Measurements from ENCODE around the gene BTBD19. TPM values are rescaled to one million over a fixed set of nuclear protein-coding genes. Genes with fewer than 3 reads are reported as not detected.
A peak's percentile ranks its signal among the peaks of the same experiment; 100 is the strongest.

Gene BTBD19
- total and polyA plus RNA-seq, 9 of the 15 experiments (the other 6 are each of a cell fraction or from before 2014, with no cell fraction given) = 0.22 to 2.0 (median 0.95) TPM

- TF ChIP-seq, protein P1, sequence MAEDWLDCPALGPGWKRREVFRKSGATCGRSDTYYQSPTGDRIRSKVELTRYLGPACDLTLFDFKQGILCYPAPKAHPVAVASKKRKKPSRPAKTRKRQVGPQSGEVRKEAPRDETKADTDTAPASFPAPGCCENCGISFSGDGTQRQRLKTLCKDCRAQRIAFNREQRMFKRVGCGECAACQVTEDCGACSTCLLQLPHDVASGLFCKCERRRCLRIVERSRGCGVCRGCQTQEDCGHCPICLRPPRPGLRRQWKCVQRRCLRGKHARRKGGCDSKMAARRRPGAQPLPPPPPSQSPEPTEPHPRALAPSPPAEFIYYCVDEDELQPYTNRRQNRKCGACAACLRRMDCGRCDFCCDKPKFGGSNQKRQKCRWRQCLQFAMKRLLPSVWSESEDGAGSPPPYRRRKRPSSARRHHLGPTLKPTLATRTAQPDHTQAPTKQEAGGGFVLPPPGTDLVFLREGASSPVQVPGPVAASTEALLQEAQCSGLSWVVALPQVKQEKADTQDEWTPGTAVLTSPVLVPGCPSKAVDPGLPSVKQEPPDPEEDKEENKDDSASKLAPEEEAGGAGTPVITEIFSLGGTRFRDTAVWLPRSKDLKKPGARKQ (CRISPR knock-in tag; IDR thresholded peaks at IDR 0.05) = peak; percentile 86; the same call in 1 of the 2 replicates
- TF ChIP-seq NFIC (IDR thresholded peaks at IDR 0.05) (0 out of 2 replicates have a peak, but pooled peaks have one; percentile 18), ZNF57 (CRISPR knock-in tag; IDR thresholded peaks at IDR 0.05) (no peak), DPF2 (IDR thresholded peaks at IDR 0.05) (0 out of 2 replicates have a peak, but pooled peaks have one; percentile 33), ZNF354B (CRISPR knock-in tag; IDR thresholded peaks at IDR 0.05) (no peak), ZNF444 (CRISPR knock-in tag; IDR thresholded peaks at IDR 0.05) (no peak), ZNF778 (CRISPR knock-in tag; IDR thresholded peaks at IDR 0.05) (no peak), AFF1 (IDR thresholded peaks at IDR 0.05; ENCODE audit: low read depth in 1 of 2, partially characterized antibody in 2 of 2) (no peak)
- TF ChIP-seq, protein P2, sequence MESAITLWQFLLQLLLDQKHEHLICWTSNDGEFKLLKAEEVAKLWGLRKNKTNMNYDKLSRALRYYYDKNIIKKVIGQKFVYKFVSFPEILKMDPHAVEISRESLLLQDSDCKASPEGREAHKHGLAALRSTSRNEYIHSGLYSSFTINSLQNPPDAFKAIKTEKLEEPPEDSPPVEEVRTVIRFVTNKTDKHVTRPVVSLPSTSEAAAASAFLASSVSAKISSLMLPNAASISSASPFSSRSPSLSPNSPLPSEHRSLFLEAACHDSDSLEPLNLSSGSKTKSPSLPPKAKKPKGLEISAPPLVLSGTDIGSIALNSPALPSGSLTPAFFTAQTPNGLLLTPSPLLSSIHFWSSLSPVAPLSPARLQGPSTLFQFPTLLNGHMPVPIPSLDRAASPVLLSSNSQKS (CRISPR knock-in tag; IDR thresholded peaks at IDR 0.05) = no peak
- TF ChIP-seq, protein P3, sequence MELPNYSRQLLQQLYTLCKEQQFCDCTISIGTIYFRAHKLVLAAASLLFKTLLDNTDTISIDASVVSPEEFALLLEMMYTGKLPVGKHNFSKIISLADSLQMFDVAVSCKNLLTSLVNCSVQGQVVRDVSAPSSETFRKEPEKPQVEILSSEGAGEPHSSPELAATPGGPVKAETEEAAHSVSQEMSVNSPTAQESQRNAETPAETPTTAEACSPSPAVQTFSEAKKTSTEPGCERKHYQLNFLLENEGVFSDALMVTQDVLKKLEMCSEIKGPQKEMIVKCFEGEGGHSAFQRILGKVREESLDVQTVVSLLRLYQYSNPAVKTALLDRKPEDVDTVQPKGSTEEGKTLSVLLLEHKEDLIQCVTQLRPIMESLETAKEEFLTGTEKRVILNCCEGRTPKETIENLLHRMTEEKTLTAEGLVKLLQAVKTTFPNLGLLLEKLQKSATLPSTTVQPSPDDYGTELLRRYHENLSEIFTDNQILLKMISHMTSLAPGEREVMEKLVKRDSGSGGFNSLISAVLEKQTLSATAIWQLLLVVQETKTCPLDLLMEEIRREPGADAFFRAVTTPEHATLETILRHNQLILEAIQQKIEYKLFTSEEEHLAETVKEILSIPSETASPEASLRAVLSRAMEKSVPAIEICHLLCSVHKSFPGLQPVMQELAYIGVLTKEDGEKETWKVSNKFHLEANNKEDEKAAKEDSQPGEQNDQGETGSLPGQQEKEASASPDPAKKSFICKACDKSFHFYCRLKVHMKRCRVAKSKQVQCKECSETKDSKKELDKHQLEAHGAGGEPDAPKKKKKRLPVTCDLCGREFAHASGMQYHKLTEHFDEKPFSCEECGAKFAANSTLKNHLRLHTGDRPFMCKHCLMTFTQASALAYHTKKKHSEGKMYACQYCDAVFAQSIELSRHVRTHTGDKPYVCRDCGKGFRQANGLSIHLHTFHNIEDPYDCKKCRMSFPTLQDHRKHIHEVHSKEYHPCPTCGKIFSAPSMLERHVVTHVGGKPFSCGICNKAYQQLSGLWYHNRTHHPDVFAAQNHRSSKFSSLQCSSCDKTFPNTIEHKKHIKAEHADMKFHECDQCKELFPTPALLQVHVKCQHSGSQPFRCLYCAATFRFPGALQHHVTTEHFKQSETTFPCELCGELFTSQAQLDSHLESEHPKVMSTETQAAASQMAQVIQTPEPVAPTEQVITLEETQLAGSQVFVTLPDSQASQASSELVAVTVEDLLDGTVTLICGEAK (IDR thresholded peaks at IDR 0.05) = no peak
- TF ChIP-seq, protein P3 (CRISPR knock-in tag; IDR thresholded peaks at IDR 0.05) = no peak
Observed at GRCh38 chr1:44835738-44836675, 27.7 kb downstream of the BTBD19 start (continued).

All from K562 (cell line).